NCI-H345 treated with DMSO at 0.1 percent for 48 hours (cell line): ENCODE data around the gene POLG.
A peak's percentile ranks its signal among the peaks of the same experiment; 100 is the strongest.

Experiments used
- DNase-seq: peaks from one replicate; lab custom pipeline; 2025; ENCODE audit not compliant: unreplicated experiment; lab: John Stamatoyannopoulos, UW

The POLG gene

DNA sequence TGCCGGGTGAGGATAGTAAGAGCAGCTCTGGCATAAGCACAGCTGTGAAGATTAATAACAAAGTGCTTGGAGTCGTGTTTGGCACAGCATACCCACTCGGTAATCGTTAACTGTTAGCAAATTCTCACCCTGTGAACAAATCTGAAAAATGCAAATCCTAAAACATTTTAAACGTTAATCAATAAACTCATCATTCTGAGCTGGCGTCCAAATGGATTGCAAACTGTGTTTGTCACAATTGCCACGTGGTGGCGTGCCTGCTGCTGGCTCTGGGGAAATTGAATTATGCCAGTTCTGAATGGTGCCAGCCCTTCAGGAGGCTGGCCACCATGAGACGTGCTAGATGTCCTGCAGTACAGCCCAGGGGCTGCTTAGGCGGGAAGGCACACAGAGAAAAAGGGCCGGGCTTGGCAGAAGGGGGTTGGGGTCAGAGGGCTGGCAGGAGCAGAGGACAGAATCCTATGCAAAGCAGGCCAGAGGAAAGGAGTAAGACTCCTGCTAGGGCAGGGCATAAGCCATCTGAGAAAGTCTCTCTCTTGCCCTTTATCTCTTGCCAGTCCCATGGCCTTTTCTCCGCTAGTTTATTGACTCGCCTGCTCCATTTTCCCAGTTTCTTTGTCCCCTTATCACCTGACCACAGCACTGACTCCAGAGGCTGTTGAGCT is 22.1 kb upstream of the POLG start:
- DNase-seq, result no peak

DNA sequence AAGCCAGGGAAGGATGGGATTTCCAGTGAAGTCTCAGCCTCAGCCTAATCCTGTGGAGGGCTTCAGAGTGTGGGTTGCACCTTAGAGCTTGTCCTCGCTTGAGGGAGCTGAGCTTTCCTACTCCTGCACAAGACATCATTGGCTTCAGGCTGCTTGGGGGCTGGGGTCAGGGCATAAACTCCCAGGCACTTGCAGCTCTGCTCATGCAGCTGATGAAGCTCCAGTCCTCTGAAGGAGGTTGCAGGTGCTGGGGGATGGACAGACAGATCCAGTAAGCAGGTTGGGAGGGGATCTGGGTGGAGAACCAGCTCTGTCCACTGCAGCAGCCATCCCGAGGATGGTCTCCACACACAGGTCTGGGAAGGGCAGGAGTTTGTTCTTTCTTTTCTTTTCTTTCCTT is 19.4 kb upstream of the POLG start:
- no peak for DNase-seq

DNA sequence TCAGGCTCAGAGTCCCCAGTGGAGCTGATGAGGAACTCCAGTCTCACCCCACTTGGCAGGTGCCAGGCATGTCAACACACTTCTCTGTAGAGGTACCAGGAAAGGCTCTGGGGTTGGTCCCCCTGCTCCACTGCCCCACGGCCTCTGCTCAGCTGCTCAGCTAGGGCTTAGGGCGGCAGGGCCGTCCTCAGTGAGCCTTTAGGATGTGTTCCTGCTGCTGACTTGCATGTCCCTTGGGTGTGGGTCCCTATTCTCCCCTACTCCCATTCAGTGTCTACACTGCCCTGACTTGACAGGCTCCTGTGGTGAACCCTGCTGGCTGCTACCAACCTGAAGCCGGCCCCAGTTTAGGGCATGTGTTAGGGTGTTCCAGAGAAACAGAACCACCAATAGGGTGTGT is 17.9 kb upstream of the POLG start:
- DNase-seq, result no peak

DNA sequence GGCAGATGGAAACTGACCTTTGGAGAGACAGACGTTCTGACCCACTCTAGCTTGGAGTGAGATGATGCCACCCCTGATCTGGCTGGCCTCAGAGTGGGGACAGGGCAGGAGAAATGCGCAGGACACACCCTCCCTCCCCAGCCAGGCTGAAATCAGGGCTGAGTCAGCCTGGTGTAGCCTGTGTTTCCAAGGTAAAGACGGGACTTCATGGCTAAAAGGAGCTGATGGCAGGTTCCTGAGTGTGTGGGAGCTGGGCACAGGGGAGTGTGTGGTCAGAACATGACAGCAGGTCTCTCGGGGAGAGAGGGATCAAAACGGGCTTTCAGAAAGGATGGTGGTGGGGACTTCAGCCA is 14.6 kb upstream of the POLG start:
- no peak for DNase-seq

DNA sequence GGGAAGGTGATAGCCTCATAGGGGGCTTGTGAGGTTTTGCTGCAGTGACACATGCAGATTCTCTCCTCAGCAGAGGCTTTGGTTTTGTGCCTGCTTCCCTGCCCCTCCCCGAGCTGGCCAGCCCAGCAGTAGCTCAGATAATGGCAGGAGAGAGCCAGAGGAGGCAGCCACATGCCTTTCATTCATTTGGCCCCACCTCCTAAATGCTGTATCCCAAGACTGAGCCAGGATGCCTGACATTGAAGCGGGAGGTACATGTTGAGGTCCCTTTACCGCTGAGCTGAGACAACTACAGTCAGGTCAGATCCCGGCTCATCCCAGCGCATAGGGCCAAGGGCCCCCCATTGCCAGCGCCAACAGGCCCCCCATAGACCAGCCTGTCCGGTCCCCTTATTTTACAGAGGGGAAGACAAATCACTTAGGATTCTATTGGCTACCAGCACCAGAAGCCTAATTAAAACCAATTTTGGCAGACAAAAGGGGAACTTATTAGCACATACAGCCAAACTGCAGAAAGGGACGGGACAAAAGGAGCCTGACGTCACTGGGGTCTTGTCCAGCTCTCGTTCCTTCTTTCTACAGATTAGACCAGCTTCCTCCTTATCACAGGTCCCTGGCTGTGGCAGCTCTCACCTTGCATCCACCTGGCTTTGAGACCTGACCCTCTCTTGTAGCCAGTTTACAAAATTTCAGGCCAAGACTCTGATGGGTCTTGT is 12.1 kb upstream of the POLG start:
- no peak for DNase-seq

DNA sequence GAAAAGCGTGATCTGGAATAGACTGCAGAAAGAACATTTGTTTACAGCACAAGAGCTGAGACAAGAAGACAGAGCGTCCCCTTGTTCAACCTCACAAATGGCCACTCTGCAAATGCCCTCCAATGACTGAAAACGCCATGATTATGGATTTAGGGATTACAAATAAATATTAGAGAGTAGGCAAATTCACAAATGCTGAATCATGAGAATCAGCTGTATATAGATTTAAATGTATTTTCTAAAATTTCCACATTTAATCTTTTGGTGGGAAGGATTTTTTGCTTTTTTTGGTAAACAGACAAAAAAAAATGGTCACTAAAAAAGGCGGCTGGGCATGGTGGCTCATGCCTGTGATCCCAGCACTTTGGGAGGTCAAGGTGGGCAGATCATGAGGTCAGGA is 10.6 kb upstream of the POLG start:
- no peak for DNase-seq

DNA sequence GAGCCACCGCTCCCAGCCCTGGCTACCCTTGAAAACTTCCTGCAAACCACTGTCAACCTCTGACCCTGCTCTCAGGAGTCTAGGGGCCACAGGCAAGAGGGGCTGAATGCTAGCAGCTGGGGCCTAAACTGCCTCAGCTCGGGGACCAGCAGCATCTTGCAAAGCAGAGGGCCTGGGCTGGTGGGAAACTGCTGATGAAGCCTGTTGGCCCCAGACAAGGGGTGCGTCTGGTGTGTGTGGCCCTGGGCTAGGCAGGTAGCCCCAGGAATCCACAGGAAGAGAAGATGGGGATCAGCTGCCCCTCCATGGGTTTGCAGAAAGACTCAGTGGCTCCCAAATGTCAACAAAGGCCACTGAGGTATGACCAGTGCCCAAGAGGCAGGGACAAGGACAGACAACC is 8.2 kb upstream of the POLG start:
- no peak for DNase-seq

DNA sequence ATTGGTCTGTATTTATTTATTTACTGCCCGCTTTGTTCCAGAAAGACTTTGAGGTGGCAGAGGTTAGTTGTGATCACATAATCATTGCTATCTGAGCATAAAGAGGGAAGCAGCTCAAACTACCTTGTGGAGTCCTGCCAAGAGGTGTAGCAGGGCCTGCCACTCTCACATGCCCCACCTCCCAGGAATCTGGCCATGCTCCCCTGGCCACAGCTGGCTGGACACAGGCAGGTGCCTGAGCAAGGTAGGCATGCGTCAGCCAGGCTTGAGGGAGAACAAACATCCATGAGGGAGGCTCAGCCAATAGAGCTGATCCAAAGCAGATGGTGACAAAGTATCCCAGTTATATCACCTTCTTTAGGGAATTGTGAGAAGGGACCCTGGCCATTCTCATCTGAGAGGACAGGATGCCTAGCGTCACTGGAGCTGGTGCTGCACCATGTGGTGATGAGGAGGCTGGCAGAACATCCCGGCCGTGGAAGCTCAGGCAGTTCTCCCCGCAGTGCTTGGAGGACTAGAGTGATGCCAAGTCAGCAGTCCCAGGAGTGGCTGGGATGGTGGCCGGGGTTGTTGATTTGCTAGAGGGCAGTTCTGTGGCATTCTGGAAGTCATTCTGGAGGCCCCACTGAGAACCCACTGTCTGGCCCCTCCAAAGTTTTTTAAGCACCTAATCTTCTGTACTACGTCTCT is 6.8 kb upstream of the POLG start:
- no peak for DNase-seq

DNA sequence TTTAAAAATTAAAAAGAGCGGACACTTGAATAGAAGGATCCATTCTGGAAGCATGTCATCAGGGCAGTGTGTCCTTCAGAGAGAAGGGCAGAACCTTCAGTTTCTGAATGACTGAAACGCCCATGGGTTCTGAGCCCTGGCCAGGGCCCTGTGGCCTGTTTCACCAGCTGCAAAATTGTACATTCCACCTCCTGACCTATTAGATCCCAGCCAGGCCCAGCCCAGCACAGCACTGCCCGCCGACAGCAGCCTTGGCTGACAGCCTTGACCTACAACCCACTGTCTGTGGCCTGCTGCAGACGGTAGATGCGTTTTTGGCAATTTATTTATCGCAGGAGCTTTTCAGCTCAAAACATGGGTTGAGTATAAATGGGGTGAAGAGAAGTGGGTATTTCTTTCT is 5.9 kb upstream of the POLG start:
- DNase-seq, result no peak

DNA sequence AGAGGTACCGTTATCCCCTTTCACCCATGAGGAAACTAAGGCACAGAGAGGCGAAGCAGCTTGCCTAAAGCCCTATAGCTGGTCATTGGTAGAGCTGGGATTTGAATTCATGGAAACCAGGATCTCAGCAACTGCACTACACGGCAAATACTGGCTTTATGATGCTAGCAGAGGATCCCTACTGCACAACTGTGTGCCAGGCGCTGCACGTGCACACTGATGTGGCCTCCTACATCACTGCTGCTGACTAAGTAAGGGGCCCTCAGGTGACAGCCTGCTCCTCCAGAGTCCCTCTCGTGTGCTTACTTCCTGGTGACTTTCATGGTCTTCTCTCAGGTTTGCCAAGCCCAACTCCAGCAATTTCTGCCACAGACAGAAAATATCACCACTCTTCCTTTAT is 3.4 kb upstream of the POLG start:
- no peak for DNase-seq

DNA sequence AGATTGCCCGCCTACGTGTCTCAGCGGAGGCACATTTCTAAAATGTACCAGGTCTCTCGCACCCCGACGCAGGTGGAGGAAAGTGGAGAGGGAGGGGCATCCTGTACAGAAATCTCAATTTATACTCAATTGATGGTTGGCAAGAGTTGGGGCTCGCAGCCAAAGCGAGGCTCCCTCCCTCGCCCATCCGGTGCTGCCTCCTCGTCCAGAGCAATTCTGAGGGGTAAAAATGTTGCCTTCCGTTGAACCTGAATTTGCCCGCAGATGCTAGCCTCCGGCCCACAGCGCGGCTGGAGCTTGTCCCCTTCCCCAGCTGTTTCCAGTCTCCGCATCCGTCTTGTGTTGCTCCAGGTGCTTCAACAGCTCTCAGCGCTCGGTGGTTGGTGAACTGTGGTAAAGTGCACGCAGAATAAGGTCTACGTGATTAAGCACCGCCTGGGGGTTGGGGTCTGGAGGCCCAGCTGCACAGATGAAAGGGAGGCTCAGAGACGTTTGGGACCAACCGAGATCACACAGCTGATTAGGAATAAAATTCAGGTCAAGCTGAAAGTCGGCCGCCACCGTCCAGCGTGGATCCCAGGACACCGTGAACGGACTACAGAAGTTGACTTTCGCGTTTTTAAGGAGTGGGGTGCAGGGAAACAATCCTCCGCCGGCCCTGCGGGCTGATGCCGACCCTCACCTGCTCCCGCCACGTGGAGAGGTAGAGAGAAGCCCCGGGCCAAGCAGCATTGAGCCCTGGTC is 846 bp upstream of the POLG start:
- peak; percentile 20 for DNase-seq

DNA sequence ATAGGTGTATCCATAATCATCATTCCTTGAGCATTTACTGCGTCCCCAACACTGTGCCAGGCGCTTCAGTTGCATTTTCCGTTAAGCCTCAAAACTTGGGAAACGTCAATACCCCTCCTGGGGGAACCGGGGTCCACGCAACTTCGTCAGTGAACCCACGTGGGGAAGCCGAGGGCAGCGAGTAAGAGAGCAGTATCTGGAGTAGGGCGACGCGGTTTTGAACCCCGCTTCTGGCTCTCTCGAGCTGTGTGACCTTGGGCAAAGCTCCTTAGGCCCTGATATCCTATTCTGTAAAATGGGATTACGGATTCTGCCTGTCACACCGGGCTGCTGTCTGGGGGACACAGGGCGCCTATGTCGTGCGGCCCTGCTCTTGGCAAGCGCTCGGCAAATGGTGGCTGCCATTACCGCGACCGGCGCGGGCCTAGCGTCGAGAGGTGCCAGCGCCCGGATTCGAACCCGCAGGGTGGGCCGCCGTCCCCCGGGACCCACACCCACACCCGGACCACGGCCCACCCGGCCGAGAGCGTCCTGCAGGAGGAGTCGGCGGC is 590 bp downstream of the POLG start:
- DNase-seq, result no peak

DNA sequence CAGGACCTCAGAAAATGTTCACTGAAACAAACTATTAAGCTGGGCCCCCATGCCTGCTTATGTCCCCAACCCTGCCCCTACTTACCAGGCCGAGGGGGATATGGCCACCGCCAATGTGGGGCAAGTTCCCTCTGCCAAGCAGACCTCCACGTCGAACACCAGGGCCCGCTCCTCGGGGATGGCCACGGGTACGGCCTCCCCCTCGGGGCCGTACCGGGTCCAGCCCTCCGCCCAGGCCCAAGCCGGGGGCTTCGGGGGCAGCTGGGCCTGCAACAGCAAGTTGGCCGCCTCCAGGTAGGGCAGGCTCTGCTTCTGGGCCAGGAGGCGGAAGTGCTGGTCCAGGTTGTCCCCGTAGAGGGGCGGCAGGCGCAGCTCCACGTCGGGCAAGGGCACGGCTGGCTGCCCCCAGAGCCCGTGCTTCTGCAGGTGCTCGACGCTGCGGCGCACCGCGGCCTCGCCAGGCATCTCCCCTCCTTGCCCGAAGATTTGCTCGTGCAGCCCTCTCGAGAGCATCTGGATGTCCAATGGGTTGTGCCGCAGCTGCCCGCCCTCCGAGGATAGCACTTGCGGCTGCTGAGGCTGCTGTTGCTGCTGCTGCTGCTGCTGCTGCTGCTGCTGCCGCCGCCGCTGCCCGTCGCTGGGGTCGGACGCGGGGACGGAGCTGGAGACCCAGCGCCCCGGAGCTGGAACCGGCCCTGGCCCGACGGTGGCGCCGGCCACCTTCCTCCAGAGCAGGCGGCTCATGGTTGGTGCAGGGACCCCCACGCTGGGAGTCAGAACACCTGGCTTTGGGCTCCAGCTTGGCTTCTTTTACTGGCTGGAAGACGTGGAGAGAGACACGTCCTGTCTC is 1.4 kb downstream of the POLG start:
- no peak for DNase-seq

DNA sequence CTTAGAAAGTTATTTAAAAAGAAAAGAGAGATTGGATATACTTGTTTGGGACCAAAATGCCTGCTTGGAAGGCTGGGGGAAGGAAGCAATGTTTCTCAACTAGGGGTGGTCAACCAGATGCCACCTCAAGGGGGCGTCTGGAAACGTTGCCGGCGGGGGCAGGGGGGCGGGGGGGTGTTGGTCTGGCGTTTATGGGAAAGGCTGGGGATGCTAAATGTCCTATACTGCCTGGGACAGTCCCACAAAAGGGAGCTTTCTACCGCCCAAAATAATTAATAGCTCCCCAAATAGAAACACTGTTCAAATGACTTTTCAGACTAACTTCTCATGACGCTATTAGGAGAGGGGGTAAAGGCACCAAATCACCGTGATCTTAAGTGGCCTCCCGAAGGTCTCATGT is 2.2 kb downstream of the POLG start:
- DNase-seq, result no peak

DNA sequence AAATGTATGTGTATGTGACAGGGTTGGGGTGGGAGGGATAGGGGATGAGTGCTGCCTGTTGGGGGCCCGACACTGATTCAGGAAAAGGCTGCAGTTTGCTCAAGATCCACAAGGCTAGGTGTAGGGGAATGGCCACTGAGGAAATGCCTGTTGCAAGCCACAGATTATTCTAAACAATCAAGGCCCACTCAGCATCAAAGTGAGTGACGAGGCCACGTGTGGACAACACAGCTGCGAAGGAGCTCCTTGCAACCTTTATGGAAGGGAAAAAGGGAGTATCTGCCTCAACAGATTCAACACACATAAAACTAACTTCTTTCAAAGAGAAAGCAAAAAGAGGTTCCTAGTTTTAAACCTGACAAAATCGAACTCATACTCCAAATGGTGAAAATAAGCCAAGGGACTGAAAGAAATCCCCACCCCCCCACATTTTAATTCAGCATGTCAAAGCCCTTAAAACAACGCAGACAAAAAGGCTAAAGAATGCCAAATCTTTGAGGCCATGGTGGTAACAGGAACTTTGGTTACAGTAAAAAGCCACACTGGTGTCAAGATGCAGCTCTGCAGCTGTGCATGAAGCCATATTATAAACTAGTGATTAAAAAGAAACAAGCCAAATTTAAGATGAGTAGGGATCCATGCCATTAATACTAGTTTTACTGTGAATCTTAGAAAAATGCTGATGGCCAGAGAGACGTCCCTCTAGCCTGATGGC is 3.6 kb downstream of the POLG start:
- no peak for DNase-seq

DNA sequence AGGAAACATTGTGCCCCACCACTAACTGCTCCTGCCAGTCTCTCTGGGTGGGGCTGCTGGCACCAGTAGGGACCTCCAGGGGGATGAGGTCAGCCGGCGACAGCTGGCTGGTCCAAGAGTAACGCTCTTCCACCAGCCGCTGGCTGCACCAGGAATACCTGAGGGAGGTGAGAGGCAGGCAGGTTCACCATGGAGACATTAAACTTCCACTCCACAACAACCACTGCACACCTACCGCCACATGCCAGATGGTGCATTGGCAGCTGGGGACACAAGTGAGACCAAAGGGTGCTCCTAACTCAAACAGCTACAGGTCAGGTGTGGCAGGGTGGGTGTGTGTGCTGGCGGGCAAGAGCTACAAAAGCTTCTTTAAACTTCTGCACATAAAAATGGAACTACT is 4.5 kb downstream of the POLG start:
- no peak for DNase-seq

DNA sequence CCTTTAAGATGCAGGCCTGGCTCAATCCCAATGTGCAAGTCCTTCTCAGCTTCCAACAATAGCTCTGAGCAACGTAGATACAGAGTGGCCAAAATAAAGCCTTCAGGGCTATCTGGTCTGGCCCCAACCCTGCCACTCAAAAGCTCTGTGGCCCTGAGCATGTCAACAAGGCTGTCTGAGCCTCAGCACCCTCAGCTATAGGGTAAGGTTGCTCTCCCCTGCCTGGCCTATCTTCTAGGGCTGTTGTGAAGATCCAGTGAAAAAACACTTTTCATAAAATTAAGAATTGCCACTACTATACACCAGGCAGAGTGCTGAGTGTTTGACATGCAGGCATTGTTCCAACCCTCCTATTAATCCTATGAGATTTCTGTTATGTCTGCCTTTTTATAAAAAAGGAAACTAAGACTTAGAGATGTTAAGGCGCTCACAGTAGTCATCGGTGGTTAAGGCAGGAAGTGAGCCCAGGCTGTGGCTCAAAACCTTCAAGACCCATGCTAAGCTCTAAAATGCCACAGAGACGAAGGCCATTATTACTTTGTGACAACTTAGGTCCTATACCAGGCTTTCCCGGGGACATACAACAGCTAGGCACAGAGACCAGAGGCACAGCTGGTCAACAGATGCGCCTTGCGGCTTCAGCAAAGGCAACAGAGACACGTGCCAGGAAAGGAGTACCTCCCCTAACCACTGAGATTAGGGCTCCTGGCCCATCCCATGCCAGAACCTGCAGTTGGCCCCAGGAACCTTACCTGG is 5.1 kb downstream of the POLG start:
- no peak for DNase-seq

DNA sequence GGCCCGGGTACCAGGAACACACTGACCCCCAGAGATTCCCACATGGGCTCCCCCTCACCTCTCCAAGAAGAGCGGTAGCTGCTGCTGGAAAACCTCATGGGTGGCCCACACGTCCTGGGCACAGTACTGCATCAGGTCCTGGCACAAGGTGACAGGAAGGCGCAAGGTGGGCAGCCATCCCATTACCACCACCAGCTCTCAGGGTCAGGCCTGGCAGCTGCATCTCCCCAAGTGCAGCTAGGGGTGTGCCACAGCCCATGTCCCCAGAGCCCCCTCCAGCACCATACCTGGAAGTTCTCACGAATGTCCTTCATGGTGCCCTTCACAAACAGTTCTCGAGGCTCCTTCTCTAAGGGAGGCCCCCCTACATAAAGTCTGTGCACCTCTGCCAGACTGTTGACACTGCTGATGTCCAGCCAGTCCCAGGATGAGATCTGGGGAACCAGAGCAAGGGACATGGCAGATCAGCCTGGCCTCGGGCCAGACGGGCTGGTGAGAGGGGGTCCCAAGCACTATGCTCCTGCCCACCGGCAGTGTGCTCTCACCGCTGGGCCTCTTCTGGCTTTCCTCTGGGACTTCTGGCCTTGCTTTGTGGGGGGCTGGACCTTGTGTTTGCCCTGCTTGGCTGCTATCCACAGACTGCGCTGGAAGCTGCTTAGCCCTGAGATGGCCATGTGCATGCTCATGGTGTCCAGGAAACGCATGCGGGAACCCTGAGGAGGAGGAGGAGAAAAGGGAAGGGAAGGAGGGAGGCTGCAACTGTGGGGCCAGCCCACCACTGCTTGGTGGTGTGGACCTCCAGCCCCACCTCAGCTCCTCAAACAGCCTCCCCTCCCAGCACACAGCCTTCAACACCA is 6.0 kb downstream of the POLG start:
- DNase-seq, result no peak
